PC-3 (cell line): Measurements from ENCODE around the gene FAM47E. TPM values are rescaled to one million over a fixed set of nuclear protein-coding genes. Genes with fewer than 3 reads are reported as not detected.

Experiments
- ATAC-seq: fragments of 200-7000 bp; cut with Tn5 transposase; 2 replicates; pipeline ENCODE4 v1.9.1; 2020; ENCODE audit warnings: mild to moderate bottlenecking, moderate library complexity
- BruUV-seq: library from RNA; stranded (reverse); fragments of 400-500 nt; replicated peaks from 2 replicates; lab custom pipeline; 2021; lab: Mats Ljungman, UMichigan
- CTCF ChIA-PET: fragments of 300-600 bp; sonication (Branson Sonifier 250); formaldehyde crosslinking; loops from one replicate; lab custom pipeline; 2022; ENCODE audit warnings: antibody characterized with exemption; lab: Charles Lee
- POLR2A ChIA-PET: fragments of 300-600 bp; sonication (Branson Sonifier 250); formaldehyde crosslinking; loops from one replicate; lab custom pipeline; 2022; ENCODE audit warnings: antibody characterized with exemption; ENCODE audit not compliant: unreplicated experiment; lab: Charles Lee
- DNase-seq: peaks from one replicate; pipeline ENCODE4 v3.0.0-alpha.2; 2015
- H2AFZ ChIP-seq: fragments of 300-600 bp; sonication (generic); 2 replicates; pipeline ENCODE4 v1.6.0; 2016; ENCODE audit warnings: antibody characterized with exemption, low read length
- H3F3A ChIP-seq: fragments of 300-600 bp; sonication (generic); one replicate; pipeline ENCODE4 v1.6.0; 2017; ENCODE audit warnings: antibody characterized with exemption, low read length, control low read depth, mild to moderate bottlenecking; ENCODE audit not compliant: unreplicated experiment
- H3K27ac ChIP-seq: fragments of 300-600 bp; sonication (generic); 2 replicates; pipeline ENCODE4 v1.5.1; 2016; ENCODE audit warnings: mild to moderate bottlenecking, low read length
- H3K27me3 ChIP-seq: fragments of 300-600 bp; sonication (generic); 2 replicates; pipeline ENCODE4 v1.6.1; 2016; ENCODE audit warnings: low read length, mixed read lengths
- H3K36me3 ChIP-seq: fragments of 300-600 bp; sonication (generic); 2 replicates; pipeline ENCODE4 v1.6.1; 2016; ENCODE audit warnings: low read depth, mixed run types, low read length, mixed read lengths
- H3K4me1 ChIP-seq: fragments of 300-600 bp; sonication (generic); 2 replicates; pipeline ENCODE4 v1.5.1; 2016; ENCODE audit warnings: low read length; ENCODE audit not compliant: insufficient read depth
- H3K4me2 ChIP-seq: fragments of 300-600 bp; sonication (generic); 2 replicates; pipeline ENCODE4 v1.6.0; 2016; ENCODE audit warnings: low read length
- H3K4me3 ChIP-seq: fragments of 300-600 bp; sonication (generic); 2 replicates; pipeline ENCODE4 v1.5.1; 2016; ENCODE audit warnings: mild to moderate bottlenecking, low read length, mixed read lengths
- H3K79me2 ChIP-seq: fragments of 300-600 bp; sonication (generic); 2 replicates; pipeline ENCODE4 v1.6.1; 2017; ENCODE audit warnings: low read length, mixed read lengths
- H3K9ac ChIP-seq: fragments of 300-600 bp; sonication (generic); 2 replicates; pipeline ENCODE4 v1.6.0; 2016; ENCODE audit warnings: mild to moderate bottlenecking, low read length
- H3K9me2 ChIP-seq: fragments of 300-600 bp; sonication (generic); replicated peaks from 2 replicates; pipeline ENCODE4 v1.6.1; 2016; ENCODE audit warnings: mixed run types, low read length, mixed read lengths
- H3K9me3 ChIP-seq: fragments of 300-600 bp; sonication (generic); 2 replicates; pipeline ENCODE4 v1.6.1; 2016; ENCODE audit warnings: low read length, mixed read lengths
- H4K20me1 ChIP-seq: fragments of 300-600 bp; sonication (generic); 2 replicates; pipeline ENCODE4 v1.6.1; 2016; ENCODE audit warnings: low read length, mixed read lengths
- CTCF ChIP-seq: fragments of 300-600 bp; sonication (generic); conservative IDR thresholded peaks from 2 replicates; pipeline ENCODE4 v1.5.1; 2017; ENCODE audit warnings: antibody characterized with exemption, low read depth, mild to moderate bottlenecking, low read length
- EZH2 ChIP-seq: fragments of 300-600 bp; sonication (generic); IDR thresholded peaks from one replicate; pipeline ENCODE4 v1.6.1; 2017; ENCODE audit warnings: antibody characterized with exemption, mild to moderate bottlenecking, low read length; ENCODE audit not compliant: unreplicated experiment
- EZH2phosphoT487 ChIP-seq: fragments of 300-600 bp; sonication (generic); IDR thresholded peaks from 2 replicates; pipeline ENCODE4 v1.6.1; 2018; ENCODE audit warnings: mild to moderate bottlenecking, antibody characterized with exemption, low read length, borderline replicate concordance
- intact Hi-C: fragments of 100-400 bp; cut with micrococcal nuclease; formaldehyde crosslinking; loops from 2 replicates; pipeline ENCODE4 v1.9.0; 2023
- total RNA-seq: library from RNA; depleted of rRNA; stranded (reverse); fragments of >200 nt; gene quantifications from 2 replicates; pipeline ENCODE4 v1.2.3, GENCODE V29; 2014

FAM47E gene
- total RNA-seq, 1 experiment from 2014 or later, result 0.91 TPM

- Histone ChIP-seq H3K4me2 (no peak overlapping the region), H3K27me3 (no peaks in the 10 kb centered on the region), H3K79me2 (no peaks in the 10 kb centered on the region), H3K9me2 (no peaks in the 10 kb centered on the region), H3K9ac (no peak overlapping the region), H3K36me3 (no peaks in the 10 kb centered on the region), H3K4me1 (peaks cover 37% of the 10 kb centered on the region), H4K20me1 (no peaks in the 10 kb centered on the region), H3K27ac (no peak overlapping the region), H3K4me3 (no peak overlapping the region), H3F3A (no peaks in the 10 kb centered on the region), H2AFZ (no peak overlapping the region), H3K9me3 (no peaks in the 10 kb centered on the region)
- ChIA-PET CTCF (no interaction called here), POLR2A (no interaction called here)
- BruUV-seq, result no TSS peak
- no peak for ATAC-seq
- intact Hi-C loops, result loop anchor here (2.0 kb wide), 1 partner anchor 21 kb away; the partner anchor contains the start of gene SCARB2
- TF ChIP-seq EZH2phosphoT487 (no peak), EZH2 (no peak), CTCF (no peak)
- no peak for DNase-seq
Observed at GRCh38 chr4:76233529-76233928, 18.0 kb upstream of the FAM47E start.

- no peaks in the 10 kb centered on the region for H3K9me3 ChIP-seq
- CTCF ChIA-PET, result no interaction called here
- H3K4me3 ChIP-seq, result no peak overlapping the region
- ATAC-seq (no peak), DNase-seq (no peak)
- intact Hi-C loops, result loop anchor here (2.0 kb wide), 1 partner anchor 21 kb away; the partner anchor contains the start of gene SCARB2
- no peaks in the 10 kb centered on the region for H3K27me3 ChIP-seq
- H3K36me3 ChIP-seq, result no peaks in the 10 kb centered on the region
- H3K79me2 ChIP-seq, result no peaks in the 10 kb centered on the region
- peaks cover 37% of the 10 kb centered on the region for H3K4me1 ChIP-seq
- no peak for TF ChIP-seq CTCF
- TF ChIP-seq EZH2, result no peak
- TF ChIP-seq EZH2phosphoT487, result no peak
- H3F3A ChIP-seq, result no peaks in the 10 kb centered on the region
- H3K9me2 ChIP-seq, result no peaks in the 10 kb centered on the region
- no TSS peak for BruUV-seq
- POLR2A ChIA-PET, result no interaction called here
- H3K4me2 ChIP-seq, result no peak overlapping the region
- H3K27ac ChIP-seq, result no peak overlapping the region
- H4K20me1 ChIP-seq, result no peaks in the 10 kb centered on the region
- no peak overlapping the region for H3K9ac ChIP-seq
- no peak overlapping the region for H2AFZ ChIP-seq
Observed at GRCh38 chr4:76233967-76234678, 17.4 kb upstream of the FAM47E start.

GRCh38 chr4:76234679-76235044, 16.9 kb upstream of the FAM47E start:
- BruUV-seq, result no TSS peak
- H4K20me1 ChIP-seq, result no peaks in the 10 kb centered on the region
- H3K9me3 ChIP-seq, result 0 out of 2 replicates have a peak, but pooled peaks cover 1% of the 10 kb centered on the region
- no peaks in the 10 kb centered on the region for H3K27me3 ChIP-seq
- no peaks in the 10 kb centered on the region for H3K79me2 ChIP-seq
- H3K9me2 ChIP-seq, result no peaks in the 10 kb centered on the region
- ATAC-seq, result no peak
- no peak overlapping the region for H3K4me2 ChIP-seq
- DNase-seq, result no peak
- CTCF ChIA-PET, result no interaction called here
- no peak overlapping the region for H3K4me3 ChIP-seq
- H3K9ac ChIP-seq, result no peak overlapping the region
- intact Hi-C loops, result no loop called here
- peaks cover 37% of the 10 kb centered on the region for H3K4me1 ChIP-seq
- TF ChIP-seq EZH2phosphoT487, result no peak
- TF ChIP-seq EZH2, result no peak
- no peak for TF ChIP-seq CTCF
- H3F3A ChIP-seq, result no peaks in the 10 kb centered on the region
- no peak overlapping the region for H2AFZ ChIP-seq
- no peak overlapping the region for H3K27ac ChIP-seq
- no peaks in the 10 kb centered on the region for H3K36me3 ChIP-seq
- POLR2A ChIA-PET, result no interaction called here
